Measurements from ENCODE around the gene KIAA1755. TPM values are rescaled to one million over a fixed set of nuclear protein-coding genes. Genes with fewer than 3 reads are reported as not detected.

KIAA1755 gene
- total and polyA plus RNA-seq, 7 experiments from 2014 or later = not detected

DNA sequence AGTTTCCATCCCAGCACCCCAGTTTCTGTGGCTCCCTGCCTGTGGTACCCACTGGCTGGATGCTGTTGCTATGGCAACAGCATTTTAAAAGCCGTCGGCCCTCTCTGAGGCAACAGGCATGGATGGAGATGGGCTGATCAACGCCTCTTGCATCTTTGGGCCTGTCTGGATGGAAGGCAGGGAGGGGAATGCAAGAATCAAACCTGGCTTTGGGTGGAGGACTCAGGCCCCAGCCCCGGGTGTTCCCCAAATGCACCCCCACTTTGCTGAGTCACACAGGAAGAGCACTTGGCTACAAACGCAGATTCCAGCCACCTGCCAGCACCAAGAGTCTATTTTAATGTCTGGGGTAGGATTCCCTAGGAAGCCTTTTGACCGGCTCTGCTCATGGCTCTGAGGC, 49.8 kb downstream of the KIAA1755 start:
- ATAC-seq (no peak), DNase-seq (no peak)
- Mint-ChIP-seq H3K36me3 (no peaks in the 10 kb centered on the region), H3K9me3 (peaks cover 0 to 2% (median 0%) of the 10 kb centered on the region in 11 donors), H3K27ac (no peak overlapping the region), H3K4me1 (peaks cover 0 to 4% (median 0%) of the 10 kb centered on the region in 7 donors), H3K27me3 (peaks cover 0 to 19% (median 12%) of the 10 kb centered on the region in 5 donors), H3K4me3 (no peak overlapping the region)
- ChIA-PET CTCF (interaction anchor here (1.4 kb wide), 1 partner anchor 10 kb away, joined by 8 read pairs; no protein-coding TSS in a partner anchor), POLR2A (no interaction called here)
- intact Hi-C loops (cut with micrococcal nuclease) = no loop called here
- Histone ChIP-seq H3K4me1 (ENCODE audit: control insufficient read depth in 2 of 2, insufficient read depth in 2 of 2, low read length in 2 of 2) (no peaks in the 10 kb centered on the region), H3K9me3 (ENCODE audit: control insufficient read depth in 2 of 3, low read length in 3 of 3) (no peaks in the 10 kb centered on the region), H3K4me3 (ENCODE audit: low read length) (no peak overlapping the region), H3K36me3 (ENCODE audit: control insufficient read depth in 2 of 3, insufficient read depth in 3 of 3, low read length in 3 of 3) (no peaks in the 10 kb centered on the region), H3K27ac (ENCODE audit: low read depth, low read length) (no peak overlapping the region), H3K27me3 (ENCODE audit: control insufficient read depth in 2 of 2, insufficient read depth in 2 of 2, low read length in 2 of 2) (no peaks in the 10 kb centered on the region)

DNA sequence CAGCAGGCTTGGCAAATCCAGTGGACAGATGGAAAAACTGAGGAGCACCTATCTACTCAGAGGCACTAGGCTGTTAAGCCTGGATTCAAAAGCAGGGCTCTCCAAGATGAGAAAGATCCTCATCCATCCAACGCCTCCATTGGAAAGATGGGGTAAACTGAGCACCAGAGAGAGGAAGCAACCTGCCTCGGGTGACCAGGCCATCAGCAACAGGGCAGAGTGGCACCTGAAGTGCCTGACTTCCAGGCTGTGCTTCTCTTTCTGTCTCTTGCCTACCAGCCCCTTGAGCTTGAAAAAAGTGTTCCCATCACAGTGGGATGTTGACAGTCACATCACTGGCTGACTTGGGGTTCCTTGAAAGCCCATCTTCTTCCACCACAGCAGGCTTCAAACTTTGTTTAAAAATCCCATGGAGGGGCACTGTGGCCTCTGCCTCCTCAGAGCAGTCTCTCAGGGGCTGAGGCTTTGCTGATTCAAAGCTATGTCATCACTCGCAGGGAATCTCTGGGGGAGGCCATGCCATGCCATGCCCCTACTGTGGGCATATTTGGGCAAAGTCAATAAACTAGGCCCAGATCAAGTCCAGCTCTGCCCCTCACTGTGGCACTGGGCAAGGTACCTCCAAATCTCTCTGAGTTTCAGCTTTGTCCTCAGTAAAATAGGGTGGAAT, 50.7 kb downstream of the KIAA1755 start:
- Mint-ChIP-seq H3K36me3 (no peaks in the 10 kb centered on the region), H3K9me3 (peaks cover 0 to 2% (median 0%) of the 10 kb centered on the region in 11 donors), H3K27ac (no peak overlapping the region), H3K4me3 (no peak overlapping the region), H3K27me3 (peaks cover 0 to 19% (median 15%) of the 10 kb centered on the region in 5 donors), H3K4me1 (peaks cover 0 to 4% (median 0%) of the 10 kb centered on the region in 7 donors)
- ChIA-PET CTCF (no interaction called here), POLR2A (no interaction called here)
- H3K4me3 ChIP-seq (ENCODE audit: low read length) = no peak overlapping the region
- H3K4me1 ChIP-seq (ENCODE audit: control insufficient read depth in 2 of 2, insufficient read depth in 2 of 2, low read length in 2 of 2) = no peaks in the 10 kb centered on the region
- H3K36me3 ChIP-seq (ENCODE audit: control insufficient read depth in 2 of 3, insufficient read depth in 3 of 3, low read length in 3 of 3) = no peaks in the 10 kb centered on the region
- ATAC-seq = no peak
- intact Hi-C loops (cut with micrococcal nuclease) = no loop called here
- no peak for DNase-seq
- no peaks in the 10 kb centered on the region for H3K27me3 ChIP-seq (ENCODE audit: control insufficient read depth in 2 of 2, insufficient read depth in 2 of 2, low read length in 2 of 2)
- H3K27ac ChIP-seq (ENCODE audit: low read depth, low read length) = no peak overlapping the region
- H3K9me3 ChIP-seq (ENCODE audit: control insufficient read depth in 2 of 3, low read length in 3 of 3) = no peaks in the 10 kb centered on the region

- ChIA-PET POLR2A (no interaction called here), CTCF (no interaction called here)
- Histone ChIP-seq H3K27ac (ENCODE audit: low read depth, low read length) (no peak overlapping the region), H3K4me3 (ENCODE audit: low read length) (no peak overlapping the region), H3K36me3 (ENCODE audit: control insufficient read depth in 2 of 3, insufficient read depth in 3 of 3, low read length in 3 of 3) (no peaks in the 10 kb centered on the region), H3K27me3 (ENCODE audit: control insufficient read depth in 2 of 2, insufficient read depth in 2 of 2, low read length in 2 of 2) (no peaks in the 10 kb centered on the region), H3K4me1 (ENCODE audit: control insufficient read depth in 2 of 2, insufficient read depth in 2 of 2, low read length in 2 of 2) (no peaks in the 10 kb centered on the region), H3K9me3 (ENCODE audit: control insufficient read depth in 2 of 3, low read length in 3 of 3) (no peaks in the 10 kb centered on the region)
- Mint-ChIP-seq H3K4me3 (no peak overlapping the region), H3K27ac (no peak overlapping the region), H3K27me3 (peaks cover 0 to 24% (median 15%) of the 10 kb centered on the region in 5 donors), H3K4me1 (peaks cover 0 to 4% (median 0%) of the 10 kb centered on the region in 7 donors), H3K36me3 (no peaks in the 10 kb centered on the region), H3K9me3 (peaks cover 0 to 2% (median 0%) of the 10 kb centered on the region in 11 donors)
- ATAC-seq = no peak
- no peak for DNase-seq
- intact Hi-C loops (cut with micrococcal nuclease) = no loop called here
These were observed 51.4 kb downstream of the KIAA1755 start for GRCh38 chr20:38209054-38209675.

DNA sequence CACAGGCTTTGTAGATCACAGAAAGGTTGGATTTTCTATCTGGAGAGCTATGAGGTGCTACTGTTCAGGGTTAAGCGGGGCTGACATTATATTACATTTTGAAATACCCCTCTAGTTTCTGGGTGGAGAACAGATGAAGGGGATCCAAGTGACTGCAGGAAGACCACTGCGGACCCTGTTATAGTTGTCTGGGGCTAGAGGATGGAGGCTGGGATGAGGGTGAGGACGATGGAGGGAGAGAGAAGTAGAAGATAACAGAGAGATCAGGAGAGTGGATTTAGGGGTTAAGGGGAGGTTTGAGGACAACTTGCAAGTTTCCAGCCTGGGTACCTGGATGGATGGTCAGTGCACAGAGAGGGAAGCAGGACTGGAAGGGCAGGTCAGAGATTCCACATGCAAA, 52.0 kb downstream of the KIAA1755 start:
- no peaks in the 10 kb centered on the region for H3K27me3 ChIP-seq (ENCODE audit: control insufficient read depth in 2 of 2, insufficient read depth in 2 of 2, low read length in 2 of 2)
- H3K4me1 Mint-ChIP-seq = peaks cover 0 to 4% (median 0%) of the 10 kb centered on the region in 7 donors
- DNase-seq = no peak
- H3K4me1 ChIP-seq (ENCODE audit: control insufficient read depth in 2 of 2, insufficient read depth in 2 of 2, low read length in 2 of 2) = no peaks in the 10 kb centered on the region
- peaks cover 0 to 29% (median 15%) of the 10 kb centered on the region in 5 donors for H3K27me3 Mint-ChIP-seq
- H3K36me3 Mint-ChIP-seq = no peaks in the 10 kb centered on the region
- H3K36me3 ChIP-seq (ENCODE audit: control insufficient read depth in 2 of 3, insufficient read depth in 3 of 3, low read length in 3 of 3) = no peaks in the 10 kb centered on the region
- ChIA-PET POLR2A (no interaction called here), CTCF (interaction anchor here (0.7 kb wide), 1 partner anchor 13 kb away, joined by 3 read pairs; no protein-coding TSS in a partner anchor)
- no peaks in the 10 kb centered on the region for H3K9me3 ChIP-seq (ENCODE audit: control insufficient read depth in 2 of 3, low read length in 3 of 3)
- intact Hi-C loops (cut with micrococcal nuclease) = no loop called here
- H3K4me3 ChIP-seq (ENCODE audit: low read length) = no peak overlapping the region
- H3K27ac Mint-ChIP-seq = no peak overlapping the region
- H3K4me3 Mint-ChIP-seq = no peak overlapping the region
- no peak for ATAC-seq
- H3K9me3 Mint-ChIP-seq = peaks cover 0 to 2% (median 0%) of the 10 kb centered on the region in 11 donors
- no peak overlapping the region for H3K27ac ChIP-seq (ENCODE audit: low read depth, low read length)

GRCh38 chr20:38208088-38208487, 52.4 kb downstream of the KIAA1755 start:
- H3K9me3 ChIP-seq (ENCODE audit: control insufficient read depth in 2 of 3, low read length in 3 of 3) = no peaks in the 10 kb centered on the region
- Mint-ChIP-seq H3K27ac (no peak overlapping the region), H3K4me1 (peaks cover 0 to 4% (median 0%) of the 10 kb centered on the region in 7 donors), H3K36me3 (no peaks in the 10 kb centered on the region), H3K4me3 (no peak overlapping the region), H3K9me3 (peaks cover 0 to 2% (median 0%) of the 10 kb centered on the region in 11 donors), H3K27me3 (peaks cover 0 to 33% (median 15%) of the 10 kb centered on the region in 5 donors)
- H3K4me3 ChIP-seq (ENCODE audit: low read length) = no peak overlapping the region
- POLR2A ChIA-PET = no interaction called here
- H3K27ac ChIP-seq (ENCODE audit: low read depth, low read length) = no peak overlapping the region
- H3K4me1 ChIP-seq (ENCODE audit: control insufficient read depth in 2 of 2, insufficient read depth in 2 of 2, low read length in 2 of 2) = no peaks in the 10 kb centered on the region
- ATAC-seq (no peak), DNase-seq (no peak)
- CTCF ChIA-PET = interaction anchor here (0.7 kb wide), 1 partner anchor 13 kb away, joined by 3 read pairs; no protein-coding TSS in a partner anchor
- no peaks in the 10 kb centered on the region for H3K36me3 ChIP-seq (ENCODE audit: control insufficient read depth in 2 of 3, insufficient read depth in 3 of 3, low read length in 3 of 3)
- intact Hi-C loops (cut with micrococcal nuclease) = no loop called here
- no peaks in the 10 kb centered on the region for H3K27me3 ChIP-seq (ENCODE audit: control insufficient read depth in 2 of 2, insufficient read depth in 2 of 2, low read length in 2 of 2)

DNA sequence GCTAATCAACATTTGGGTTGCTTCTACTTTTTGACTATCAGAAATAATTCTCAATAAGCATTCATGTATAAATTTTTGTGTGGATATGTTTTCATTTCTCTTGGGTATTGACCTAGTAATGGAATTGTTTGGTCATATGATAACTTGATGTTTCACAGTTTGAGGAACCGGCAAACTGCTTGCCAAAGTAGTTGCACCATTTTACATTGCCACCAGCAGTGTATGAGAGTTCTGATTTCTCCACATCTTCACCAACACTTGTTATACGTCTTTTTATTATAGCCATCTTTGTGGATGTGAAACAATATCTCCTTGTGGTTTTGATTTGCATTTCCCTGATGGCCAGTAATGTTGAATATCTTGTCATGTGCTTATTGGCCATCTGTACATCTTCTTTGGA, 52.9 kb downstream of the KIAA1755 start:
- H3K27me3 ChIP-seq (ENCODE audit: control insufficient read depth in 2 of 2, insufficient read depth in 2 of 2, low read length in 2 of 2) = no peaks in the 10 kb centered on the region
- no peak overlapping the region for H3K4me3 Mint-ChIP-seq
- POLR2A ChIA-PET = no interaction called here
- H3K27me3 Mint-ChIP-seq = peaks cover 0 to 34% (median 15%) of the 10 kb centered on the region in 5 donors
- no peak overlapping the region for H3K4me3 ChIP-seq (ENCODE audit: low read length)
- CTCF ChIA-PET = interaction anchor here (0.7 kb wide), 1 partner anchor 13 kb away, joined by 3 read pairs; no protein-coding TSS in a partner anchor
- intact Hi-C loops (cut with micrococcal nuclease) = no loop called here
- ATAC-seq = no peak
- no peak for DNase-seq
- no peaks in the 10 kb centered on the region for H3K36me3 ChIP-seq (ENCODE audit: control insufficient read depth in 2 of 3, insufficient read depth in 3 of 3, low read length in 3 of 3)
- H3K9me3 Mint-ChIP-seq = peaks cover 0 to 2% (median 0%) of the 10 kb centered on the region in 11 donors
- no peaks in the 10 kb centered on the region for H3K4me1 ChIP-seq (ENCODE audit: control insufficient read depth in 2 of 2, insufficient read depth in 2 of 2, low read length in 2 of 2)
- H3K4me1 Mint-ChIP-seq = peaks cover 0 to 4% (median 0%) of the 10 kb centered on the region in 7 donors
- no peak overlapping the region for H3K27ac Mint-ChIP-seq
- H3K27ac ChIP-seq (ENCODE audit: low read depth, low read length) = no peak overlapping the region
- no peaks in the 10 kb centered on the region for H3K9me3 ChIP-seq (ENCODE audit: control insufficient read depth in 2 of 3, low read length in 3 of 3)
- no peaks in the 10 kb centered on the region for H3K36me3 Mint-ChIP-seq

Measured in naive thymus-derived CD4-positive, alpha-beta T cell (primary cell).